Measurements from ENCODE around the gene PNMA6F. TPM values are rescaled to one million over a fixed set of nuclear protein-coding genes. Genes with fewer than 3 reads are reported as not detected.

PNMA6F gene
- total and polyA plus RNA-seq, 2 donors from 2014 or later = not detected

DNA sequence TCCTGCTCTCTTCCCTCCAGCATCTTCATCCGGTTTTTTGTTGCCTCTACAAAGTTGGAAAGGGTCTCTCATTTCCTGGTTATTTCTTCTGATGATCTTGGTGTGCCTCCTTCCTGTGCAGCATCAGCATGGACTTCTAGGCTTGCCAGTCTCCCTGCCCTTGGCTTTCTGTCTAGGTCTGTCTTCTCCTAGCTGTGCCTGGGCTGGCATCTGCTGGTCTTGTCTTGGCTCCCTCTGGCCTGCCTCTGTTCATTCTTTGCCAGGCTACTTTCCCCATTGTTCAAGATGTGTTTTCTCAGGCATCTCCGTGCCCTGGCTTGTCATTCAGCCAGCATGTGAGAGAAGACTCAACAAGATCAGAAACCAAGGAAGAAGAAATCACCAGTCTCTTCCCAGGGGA is 22.1 kb upstream of the PNMA6F start:
- Histone ChIP-seq H3K36me3 (ENCODE audit: control insufficient read depth in 2 of 3, insufficient read depth in 3 of 3, low read length in 3 of 3) (peaks cover 0 to 10% (median 6%) of the 10 kb centered on the region in 3 donors), H3K4me3 (ENCODE audit: low read length in 3 of 3) (no peak overlapping the region), H3K4me1 (ENCODE audit: control insufficient read depth in 2 of 3, insufficient read depth in 2 of 3, low read depth in 1 of 3, low read length in 3 of 3) (no peaks in the 10 kb centered on the region), H3K27me3 (ENCODE audit: control insufficient read depth, insufficient read depth, low read length) (no peaks in the 10 kb centered on the region), H3K27ac (ENCODE audit: low read depth in 2 of 2, low read length in 2 of 2) (no peak overlapping the region), H3K9me3 (ENCODE audit: control insufficient read depth in 2 of 3, insufficient read depth in 1 of 3, low read length in 3 of 3) (no peaks in the 10 kb centered on the region), H3K9ac (ENCODE audit: low read length in 3 of 3) (no peak overlapping the region)
- FAIRE-seq (no peak), DNase-seq (no peak)
- TF ChIP-seq, protein P1, sequence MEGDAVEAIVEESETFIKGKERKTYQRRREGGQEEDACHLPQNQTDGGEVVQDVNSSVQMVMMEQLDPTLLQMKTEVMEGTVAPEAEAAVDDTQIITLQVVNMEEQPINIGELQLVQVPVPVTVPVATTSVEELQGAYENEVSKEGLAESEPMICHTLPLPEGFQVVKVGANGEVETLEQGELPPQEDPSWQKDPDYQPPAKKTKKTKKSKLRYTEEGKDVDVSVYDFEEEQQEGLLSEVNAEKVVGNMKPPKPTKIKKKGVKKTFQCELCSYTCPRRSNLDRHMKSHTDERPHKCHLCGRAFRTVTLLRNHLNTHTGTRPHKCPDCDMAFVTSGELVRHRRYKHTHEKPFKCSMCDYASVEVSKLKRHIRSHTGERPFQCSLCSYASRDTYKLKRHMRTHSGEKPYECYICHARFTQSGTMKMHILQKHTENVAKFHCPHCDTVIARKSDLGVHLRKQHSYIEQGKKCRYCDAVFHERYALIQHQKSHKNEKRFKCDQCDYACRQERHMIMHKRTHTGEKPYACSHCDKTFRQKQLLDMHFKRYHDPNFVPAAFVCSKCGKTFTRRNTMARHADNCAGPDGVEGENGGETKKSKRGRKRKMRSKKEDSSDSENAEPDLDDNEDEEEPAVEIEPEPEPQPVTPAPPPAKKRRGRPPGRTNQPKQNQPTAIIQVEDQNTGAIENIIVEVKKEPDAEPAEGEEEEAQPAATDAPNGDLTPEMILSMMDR (IDR thresholded peaks at IDR 0.05; ENCODE audit: borderline replicate concordance, extremely low read depth, insufficient read depth) = no peak
- intact Hi-C loops (cut with DNase I) = no loop called here

DNA sequence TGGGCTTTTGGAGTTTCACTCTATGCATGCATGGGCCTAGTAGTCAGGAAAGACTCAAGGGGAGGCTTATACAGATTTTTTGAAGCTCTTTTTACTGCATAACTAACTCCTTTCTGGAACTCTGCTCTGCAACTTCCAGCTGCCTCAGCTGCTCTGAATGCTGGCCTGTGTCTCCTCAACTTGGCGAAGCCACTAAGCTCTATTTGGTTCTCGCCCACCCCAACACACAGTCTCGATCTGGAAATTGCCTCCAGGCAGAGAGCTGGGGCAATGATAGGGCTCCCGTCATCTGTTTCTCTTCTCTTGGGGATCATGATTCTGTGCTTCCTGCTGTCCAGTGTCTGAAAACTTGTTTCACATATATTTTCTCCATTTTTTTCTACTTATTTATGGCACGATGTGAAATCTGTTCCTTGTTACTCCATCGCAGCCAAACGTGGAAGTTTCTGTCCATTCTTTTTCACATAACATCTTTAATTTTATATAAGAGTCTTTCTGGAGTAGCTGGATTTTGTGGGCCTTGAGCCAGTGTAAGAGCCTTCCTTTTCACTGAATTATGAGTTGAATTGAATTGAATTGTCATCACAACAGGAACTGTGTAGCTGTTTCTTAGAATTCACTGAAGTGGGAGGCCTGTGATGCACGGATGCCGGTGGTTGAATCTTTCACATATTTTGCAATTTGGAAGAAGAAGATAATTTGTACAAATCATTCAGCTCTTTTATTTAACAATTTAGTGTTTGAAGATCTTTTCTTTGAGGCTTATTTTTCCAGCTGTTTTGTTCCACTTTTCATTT is 21.4 kb upstream of the PNMA6F start:
- TF ChIP-seq, protein P1 (IDR thresholded peaks at IDR 0.05; ENCODE audit: borderline replicate concordance, extremely low read depth, insufficient read depth) = no peak
- Histone ChIP-seq H3K27me3 (ENCODE audit: control insufficient read depth, insufficient read depth, low read length) (no peaks in the 10 kb centered on the region), H3K9me3 (ENCODE audit: control insufficient read depth in 2 of 3, insufficient read depth in 1 of 3, low read length in 3 of 3) (no peaks in the 10 kb centered on the region), H3K36me3 (ENCODE audit: control insufficient read depth in 2 of 3, insufficient read depth in 3 of 3, low read length in 3 of 3) (peaks cover 0 to 10% (median 6%) of the 10 kb centered on the region in 3 donors), H3K9ac (ENCODE audit: low read length in 3 of 3) (no peak overlapping the region), H3K4me3 (ENCODE audit: low read length in 3 of 3) (no peak overlapping the region), H3K27ac (ENCODE audit: low read depth in 2 of 2, low read length in 2 of 2) (no peak overlapping the region), H3K4me1 (ENCODE audit: control insufficient read depth in 2 of 3, insufficient read depth in 2 of 3, low read depth in 1 of 3, low read length in 3 of 3) (no peaks in the 10 kb centered on the region)
- FAIRE-seq (no peak), DNase-seq (peak in 1 of 5 donors; percentile 30)
- intact Hi-C loops (cut with DNase I) = no loop called here

DNA sequence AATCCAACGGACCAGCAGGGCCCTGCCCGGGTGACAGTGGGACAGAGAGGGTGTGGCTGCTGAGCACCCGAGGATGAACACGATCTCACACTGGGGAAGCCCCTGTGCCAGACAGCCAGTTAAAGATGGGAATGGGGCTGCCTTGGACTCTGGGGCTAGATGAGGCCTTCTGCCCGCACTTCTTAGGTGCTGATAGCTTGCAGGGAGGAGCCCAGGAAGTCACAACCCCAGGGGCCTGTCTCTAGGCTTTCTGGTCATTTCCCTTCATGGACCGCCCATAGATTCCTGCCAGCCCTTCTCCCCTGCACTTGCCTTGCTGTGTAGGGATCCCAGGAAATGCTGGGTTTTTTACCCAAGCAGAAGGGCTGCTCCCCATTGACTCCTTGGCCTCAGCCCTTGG is 18.5 kb upstream of the PNMA6F start:
- H3K27me3 ChIP-seq (ENCODE audit: control insufficient read depth, insufficient read depth, low read length) = no peaks in the 10 kb centered on the region
- no peak overlapping the region for H3K9ac ChIP-seq (ENCODE audit: low read length in 3 of 3)
- intact Hi-C loops (cut with DNase I) = no loop called here
- peaks cover 0 to 6% (median 3%) of the 10 kb centered on the region in 3 donors for H3K36me3 ChIP-seq (ENCODE audit: control insufficient read depth in 2 of 3, insufficient read depth in 3 of 3, low read length in 3 of 3)
- H3K4me1 ChIP-seq (ENCODE audit: control insufficient read depth in 2 of 3, insufficient read depth in 2 of 3, low read depth in 1 of 3, low read length in 3 of 3) = peaks cover 0 to 2% (median 0%) of the 10 kb centered on the region in 3 donors
- H3K27ac ChIP-seq (ENCODE audit: low read depth in 2 of 2, low read length in 2 of 2) = no peak overlapping the region
- H3K4me3 ChIP-seq (ENCODE audit: low read length in 3 of 3) = no peak overlapping the region
- FAIRE-seq = no peak
- TF ChIP-seq, protein P1 (IDR thresholded peaks at IDR 0.05; ENCODE audit: borderline replicate concordance, extremely low read depth, insufficient read depth) = no peak
- H3K9me3 ChIP-seq (ENCODE audit: control insufficient read depth in 2 of 3, insufficient read depth in 1 of 3, low read length in 3 of 3) = no peaks in the 10 kb centered on the region
- no peak for DNase-seq

All from kidney (tissue), 14 donors.